BJ (cell line): ENCODE results near the gene COL4A4. TPM values are rescaled to one million over a fixed set of nuclear protein-coding genes. Genes with fewer than 3 reads are reported as not detected.

Source experiments
- CTCF ChIA-PET: fragments of 350-600 bp; formaldehyde crosslinking; extraction: SDS; loops from one replicate; lab custom pipeline; 2021; ENCODE audit warnings: antibody characterized with exemption, inconsistent platforms; lab: Yijun Ruan, JAX
- POLR2A ChIA-PET: fragments of 300-600 bp; sonication (Branson Sonifier 250); formaldehyde crosslinking; extraction: SDS; loops from one replicate; lab custom pipeline; 2021; ENCODE audit warnings: antibody characterized with exemption; lab: Charles Lee
- DNase-seq: peaks from one replicate; pipeline ENCODE4 v3.0.0-alpha.2; 2011; ENCODE audit warnings: low read depth
- H3K27me3 ChIP-seq: 2 replicates; pipeline ENCODE4 v1.6.0; 2011; ENCODE audit warnings: low read length; ENCODE audit not compliant: control insufficient read depth, insufficient read depth
- H3K36me3 ChIP-seq: 2 replicates; pipeline ENCODE4 v1.5.1; 2011; ENCODE audit warnings: low read length; ENCODE audit not compliant: control insufficient read depth, insufficient read depth
- H3K4me3 ChIP-seq: 2 replicates; pipeline ENCODE4 v1.5.1; 2011; ENCODE audit warnings: low read depth, mild to moderate bottlenecking, control low read depth, low read length
- CTCF ChIP-seq: IDR thresholded peaks from 2 replicates; pipeline ENCODE4 v1.5.1; 2011; ENCODE audit warnings: low read depth, mild to moderate bottlenecking, control low read depth, inconsistent platforms, low read length, moderate library complexity; ENCODE audit not compliant: insufficient read depth
- polyA plus RNA-seq: library from polyadenylated mRNA; depleted of rRNA; stranded (reverse); fragments of >200 nt; gene quantifications from 2 replicates; pipeline ENCODE4 v1.2.3, GENCODE V29; 2011

The COL4A4 gene
- polyA plus RNA-seq, 1 experiment = 0.36 TPM

GRCh38 chr2:227013881-227014280, 150.1 kb downstream of the COL4A4 start:
- H3K27me3 ChIP-seq = no peaks in the 10 kb centered on the region
- TF ChIP-seq CTCF = no peak
- no peak for DNase-seq
- ChIA-PET CTCF (no interaction called here), POLR2A (no interaction called here)
- H3K4me3 ChIP-seq = no peak overlapping the region
- H3K36me3 ChIP-seq = no peaks in the 10 kb centered on the region

GRCh38 chr2:227013330-227013729, 150.7 kb downstream of the COL4A4 start:
- CTCF ChIA-PET = no interaction called here

GRCh38 chr2:227010433-227010832, 153.6 kb downstream of the COL4A4 start:
- Histone ChIP-seq H3K4me3 (no peak overlapping the region), H3K27me3 (no peaks in the 10 kb centered on the region), H3K36me3 (no peaks in the 10 kb centered on the region)
- TF ChIP-seq CTCF = no peak
- no peak for DNase-seq
- ChIA-PET POLR2A (no interaction called here), CTCF (interaction anchor here (2.1 kb wide), 1 partner anchor 23 kb away, joined by 4 read pairs; no protein-coding TSS in a partner anchor)

More at GRCh38 chr2:227013330-227013729, 150.7 kb downstream of the COL4A4 start:
- H3K4me3 ChIP-seq = no peak overlapping the region
- no peak for DNase-seq
- no peak for TF ChIP-seq CTCF
- no peaks in the 10 kb centered on the region for H3K36me3 ChIP-seq
- POLR2A ChIA-PET = no interaction called here
- no peaks in the 10 kb centered on the region for H3K27me3 ChIP-seq

GRCh38 chr2:227007940-227008339, 156.1 kb downstream of the COL4A4 start:
- no peak for DNase-seq
- Histone ChIP-seq H3K27me3 (no peaks in the 10 kb centered on the region), H3K4me3 (no peak overlapping the region), H3K36me3 (no peaks in the 10 kb centered on the region)
- ChIA-PET POLR2A (no interaction called here), CTCF (no interaction called here)
- no peak for TF ChIP-seq CTCF

GRCh38 chr2:227007148-227007547, 156.9 kb downstream of the COL4A4 start:
- ChIA-PET POLR2A (no interaction called here), CTCF (no interaction called here)
- Histone ChIP-seq H3K27me3 (no peaks in the 10 kb centered on the region), H3K4me3 (no peak overlapping the region), H3K36me3 (no peaks in the 10 kb centered on the region)
- no peak for DNase-seq
- TF ChIP-seq CTCF = no peak
